ENCODE measurements around the gene ATP10A. TPM values are rescaled to one million over a fixed set of nuclear protein-coding genes. Genes with fewer than 3 reads are reported as not detected.

Gene ATP10A
- total RNA-seq, 3 donors from 2014 or later = 6.4 to 17.4 (median 7.2) TPM

GRCh38 chr15:25764980-25765735 lies 98.0 kb downstream of the ATP10A start:
- H3K27ac ChIP-seq = no peak overlapping the region
- H3K27me3 ChIP-seq = no peaks in the 10 kb centered on the region
- intact Hi-C loops (cut with DNase I; ENCODE audit: low total_unique reads) = loop anchor here (1.0 kb wide), 1 partner anchor 25 kb away; no protein-coding TSS in a partner anchor
- no peaks in the 10 kb centered on the region for H3K9me3 ChIP-seq
- TF ChIP-seq CTCF (IDR thresholded peaks at IDR 0.05) (no peak), POLR2AphosphoS5 (IDR thresholded peaks at IDR 0.05) (no peak), POLR2A (IDR thresholded peaks at IDR 0.05) (no peak)
- H3K4me1 ChIP-seq = no peaks in the 10 kb centered on the region
- H3K36me3 ChIP-seq = no peaks in the 10 kb centered on the region
- no peak for DNase-seq (ENCODE audit: low spot score in 2 of 2)
- H3K4me3 ChIP-seq = no peak overlapping the region

- H3K27ac ChIP-seq = no peak overlapping the region
- H3K27me3 ChIP-seq = no peaks in the 10 kb centered on the region
- TF ChIP-seq POLR2A (IDR thresholded peaks at IDR 0.05) (no peak), CTCF (IDR thresholded peaks at IDR 0.05) (no peak), POLR2AphosphoS5 (IDR thresholded peaks at IDR 0.05) (no peak)
- H3K4me1 ChIP-seq = no peaks in the 10 kb centered on the region
- no peaks in the 10 kb centered on the region for H3K9me3 ChIP-seq
- no peaks in the 10 kb centered on the region for H3K36me3 ChIP-seq
- intact Hi-C loops (cut with DNase I; ENCODE audit: low total_unique reads) = no loop called here
- H3K4me3 ChIP-seq = no peak overlapping the region
- no peak for DNase-seq (ENCODE audit: low spot score in 2 of 2)
These were observed 99.2 kb downstream of the ATP10A start for GRCh38 chr15:25763954-25764353.

GRCh38 chr15:25763331-25763751 lies 99.8 kb downstream of the ATP10A start:
- no peak for DNase-seq (ENCODE audit: low spot score in 2 of 2)
- Histone ChIP-seq H3K4me1 (no peaks in the 10 kb centered on the region), H3K27ac (no peak overlapping the region), H3K4me3 (no peak overlapping the region), H3K36me3 (no peaks in the 10 kb centered on the region), H3K27me3 (no peaks in the 10 kb centered on the region), H3K9me3 (no peaks in the 10 kb centered on the region)
- intact Hi-C loops (cut with DNase I; ENCODE audit: low total_unique reads) = no loop called here
- TF ChIP-seq POLR2A (IDR thresholded peaks at IDR 0.05) = no peak
- no peak for TF ChIP-seq CTCF (IDR thresholded peaks at IDR 0.05)
- no peak for TF ChIP-seq POLR2AphosphoS5 (IDR thresholded peaks at IDR 0.05)

GRCh38 chr15:25761971-25762662 lies 101.0 kb downstream of the ATP10A start:
- no peak for DNase-seq (ENCODE audit: low spot score in 2 of 2)

More at GRCh38 chr15:25761971-25762662, 101.0 kb downstream of the ATP10A start:
- H3K4me3 ChIP-seq = no peak overlapping the region
- no peak for TF ChIP-seq CTCF (IDR thresholded peaks at IDR 0.05)
- no peak for TF ChIP-seq POLR2AphosphoS5 (IDR thresholded peaks at IDR 0.05)
- TF ChIP-seq POLR2A (IDR thresholded peaks at IDR 0.05) = no peak
- H3K27me3 ChIP-seq = no peaks in the 10 kb centered on the region
- no peaks in the 10 kb centered on the region for H3K9me3 ChIP-seq
- no peak overlapping the region for H3K27ac ChIP-seq
- no peaks in the 10 kb centered on the region for H3K36me3 ChIP-seq
- H3K4me1 ChIP-seq = no peaks in the 10 kb centered on the region
- intact Hi-C loops (cut with DNase I; ENCODE audit: low total_unique reads) = no loop called here
